HepG2 (cell line): ENCODE measurements around the gene SIK3. TPM values are rescaled to one million over a fixed set of nuclear protein-coding genes. Genes with fewer than 3 reads are reported as not detected.

Experiments used
- FOXC1 ChIP-seq: sonication (generic); formaldehyde crosslinking; IDR thresholded peaks from 2 replicates; pipeline ENCODE4 v1.8.0; 2022; ENCODE audit warnings: mild to moderate bottlenecking, missing genetic modification reagents, borderline replicate concordance
- SP5 ChIP-seq: IDR thresholded peaks from 2 replicates; pipeline ENCODE4 v1.6.1; 2016; ENCODE audit warnings: low read depth, borderline replicate concordance
- ZBTB38 ChIP-seq: sonication (generic); formaldehyde crosslinking; IDR thresholded peaks from 2 replicates; pipeline ENCODE4 v1.5.1; 2020; ENCODE audit warnings: mild to moderate bottlenecking, missing genetic modification reagents
- ZNF350 ChIP-seq: sonication (generic); formaldehyde crosslinking; IDR thresholded peaks from 2 replicates; pipeline ENCODE4 v1.4.0; 2020; ENCODE audit warnings: mild to moderate bottlenecking, low read depth, missing genetic modification reagents, borderline replicate concordance
- ZNF674 ChIP-seq: sonication (generic); formaldehyde crosslinking; IDR thresholded peaks from 2 replicates; pipeline ENCODE4 v1.5.0; 2020; ENCODE audit warnings: low read depth, mild to moderate bottlenecking, missing genetic modification reagents
- ZSCAN21 ChIP-seq: sonication (generic); formaldehyde crosslinking; IDR thresholded peaks from 2 replicates; pipeline ENCODE4 v1.8.0; 2022; ENCODE audit warnings: mild to moderate bottlenecking, missing genetic modification reagents, moderate library complexity, borderline replicate concordance
- polyA plus RNA-seq, 8 experiments: library from polyadenylated mRNA; depleted of rRNA in 3 of 8; stranded (reverse) in 7 of 8; unstranded in 1 of 8; fragments of >200 nt; fragmentation: Illumina TruSeq in 4 of 8; extraction: Trizol in 4 of 8; gene quantifications; 2 replicates each; pipeline versions ENCODE4 v1.2.1 to v1.2.3, GENCODE V29; 2011 to 2016; ENCODE audit warnings: low read depth in 4 of 8, missing spikeins in 1 of 8, mixed read lengths in 1 of 8; ENCODE audit not compliant: insufficient read depth in 1 of 8
- total RNA-seq, 5 experiments: library from RNA; depleted of rRNA; stranded (reverse); fragments of >200 nt; fragmentation: Illumina TruSeq; extraction: Trizol; gene quantifications; 2 replicates each; pipeline ENCODE4 v1.2.3, GENCODE V29; 2016; ENCODE audit warnings: low read depth in 1 of 5
- TF ChIP-seq, protein P1 (sequence below): sonication (generic); formaldehyde crosslinking; IDR thresholded peaks from 2 replicates; pipeline ENCODE4 v1.5.1; 2020; ENCODE audit warnings: mild to moderate bottlenecking, missing genetic modification reagents
- TF ChIP-seq, protein P2 (sequence below): sonication (generic); formaldehyde crosslinking; conservative IDR thresholded peaks from 2 replicates; pipeline ENCODE4 v1.4.0; 2020; ENCODE audit warnings: missing genetic modification reagents

Gene SIK3
- total and polyA plus RNA-seq, 2 of the 13 experiments (the other 11 are each of a cell fraction or from before 2014, with no cell fraction given) = 5.7 to 9.8 TPM

DNA sequence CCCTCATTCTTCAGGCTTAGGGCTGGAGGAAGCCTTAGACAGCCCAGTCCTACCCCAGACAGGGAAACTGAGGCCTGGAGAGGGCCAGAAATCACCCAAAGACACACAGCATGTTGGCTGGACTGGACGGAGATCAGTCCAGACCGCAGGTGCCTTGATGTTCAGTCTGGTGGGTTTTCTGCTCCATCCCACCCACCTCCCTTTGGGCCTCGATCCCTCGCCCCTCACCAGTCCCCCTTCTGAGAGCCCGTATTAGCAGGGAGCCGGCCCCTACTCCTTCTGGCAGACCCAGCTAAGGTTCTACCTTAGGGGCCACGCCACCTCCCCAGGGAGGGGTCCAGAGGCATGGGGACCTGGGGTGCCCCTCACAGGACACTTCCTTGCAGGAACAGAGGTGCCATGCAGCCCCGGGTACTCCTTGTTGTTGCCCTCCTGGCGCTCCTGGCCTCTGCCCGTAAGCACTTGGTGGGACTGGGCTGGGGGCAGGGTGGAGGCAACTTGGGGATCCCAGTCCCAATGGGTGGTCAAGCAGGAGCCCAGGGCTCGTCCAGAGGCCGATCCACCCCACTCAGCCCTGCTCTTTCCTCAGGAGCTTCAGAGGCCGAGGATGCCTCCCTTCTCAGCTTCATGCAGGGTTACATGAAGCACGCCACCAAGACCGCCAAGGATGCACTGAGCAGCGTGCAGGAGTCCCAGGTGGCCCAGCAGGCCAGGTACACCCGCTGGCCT, 267.9 kb downstream of the SIK3 start (continued):
- TF ChIP-seq, protein P1, sequence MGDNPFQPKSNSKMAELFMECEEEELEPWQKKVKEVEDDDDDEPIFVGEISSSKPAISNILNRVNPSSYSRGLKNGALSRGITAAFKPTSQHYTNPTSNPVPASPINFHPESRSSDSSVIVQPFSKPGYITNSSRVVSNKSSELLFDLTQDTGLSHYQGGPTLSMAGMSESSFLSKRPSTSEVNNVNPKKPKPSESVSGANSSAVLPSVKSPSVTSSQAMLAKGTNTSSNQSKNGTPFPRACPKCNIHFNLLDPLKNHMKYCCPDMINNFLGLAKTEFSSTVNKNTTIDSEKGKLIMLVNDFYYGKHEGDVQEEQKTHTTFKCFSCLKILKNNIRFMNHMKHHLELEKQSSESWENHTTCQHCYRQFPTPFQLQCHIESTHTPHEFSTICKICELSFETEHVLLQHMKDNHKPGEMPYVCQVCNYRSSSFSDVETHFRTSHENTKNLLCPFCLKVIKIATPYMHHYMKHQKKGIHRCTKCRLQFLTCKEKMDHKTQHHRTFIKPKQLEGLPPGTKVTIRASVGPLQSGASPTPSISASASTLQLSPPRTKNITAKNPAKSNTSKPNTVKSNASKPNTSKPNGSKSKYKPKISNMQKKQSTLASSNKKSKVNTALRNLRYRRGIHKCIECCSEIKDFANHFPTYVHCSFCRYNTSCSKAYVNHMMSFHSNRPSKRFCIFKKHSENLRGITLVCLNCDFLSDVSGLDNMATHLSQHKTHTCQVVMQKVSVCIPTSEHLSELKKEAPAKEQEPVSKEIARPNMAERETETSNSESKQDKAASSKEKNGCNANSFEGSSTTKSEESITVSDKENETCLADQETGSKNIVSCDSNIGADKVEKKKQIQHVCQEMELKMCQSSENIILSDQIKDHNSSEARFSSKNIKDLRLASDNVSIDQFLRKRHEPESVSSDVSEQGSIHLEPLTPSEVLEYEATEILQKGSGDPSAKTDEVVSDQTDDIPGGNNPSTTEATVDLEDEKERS (CRISPR knock-in tag) = 0 out of 2 replicates have a peak, but pooled peaks have one; percentile 32
- TF ChIP-seq FOXC1 (CRISPR knock-in tag) = 0 out of 2 replicates have a peak, but pooled peaks have one; percentile 10
- TF ChIP-seq, protein P2, sequence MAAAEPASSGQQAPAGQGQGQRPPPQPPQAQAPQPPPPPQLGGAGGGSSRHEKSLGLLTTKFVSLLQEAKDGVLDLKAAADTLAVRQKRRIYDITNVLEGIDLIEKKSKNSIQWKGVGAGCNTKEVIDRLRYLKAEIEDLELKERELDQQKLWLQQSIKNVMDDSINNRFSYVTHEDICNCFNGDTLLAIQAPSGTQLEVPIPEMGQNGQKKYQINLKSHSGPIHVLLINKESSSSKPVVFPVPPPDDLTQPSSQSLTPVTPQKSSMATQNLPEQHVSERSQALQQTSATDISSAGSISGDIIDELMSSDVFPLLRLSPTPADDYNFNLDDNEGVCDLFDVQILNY (CRISPR knock-in tag) = no peak
- no peak for TF ChIP-seq SP5 (CRISPR knock-in tag)
- TF ChIP-seq ZBTB38 (CRISPR knock-in tag) = peak; percentile 88
- TF ChIP-seq ZSCAN21 (CRISPR knock-in tag) = 0 out of 2 replicates have a peak, but pooled peaks have one; percentile 16
- TF ChIP-seq ZNF350 (CRISPR knock-in tag) = 0 out of 2 replicates have a peak, but pooled peaks have one; percentile 10
- TF ChIP-seq ZNF674 (CRISPR knock-in tag) = peak; percentile 66; the same call in 1 of the 2 replicates
